ENCODE results near the gene RNF114. TPM values are rescaled to one million over a fixed set of nuclear protein-coding genes. Genes with fewer than 3 reads are reported as not detected.

The RNF114 gene
- total and polyA plus RNA-seq, 7 donors: 59.5 to 151 (median 121) TPM

DNA sequence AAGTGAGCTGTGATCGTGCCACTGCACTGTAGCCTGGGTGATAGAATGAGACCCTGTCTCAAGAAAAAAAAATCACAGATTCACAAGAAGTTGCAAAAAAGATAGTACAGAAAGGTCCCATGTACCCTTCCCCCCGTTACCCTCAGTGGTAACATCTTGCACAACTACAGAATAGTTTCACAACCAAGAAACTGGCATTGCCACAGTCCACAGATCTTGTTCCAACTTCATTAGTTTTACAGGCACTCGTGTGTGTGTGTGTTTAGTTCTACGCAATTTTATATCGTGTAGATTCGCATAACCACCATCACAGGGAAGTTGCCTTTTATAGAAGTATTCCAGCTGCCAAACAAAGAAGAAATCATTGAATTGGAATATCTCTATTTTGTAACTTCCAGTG is 40.0 kb upstream of the RNF114 start:
- H3K27me3 ChIP-seq: no peaks in the 10 kb centered on the region
- no peak overlapping the region for H3K27ac ChIP-seq
- no peaks in the 10 kb centered on the region for H3K36me3 ChIP-seq
- no peak overlapping the region for H3K4me3 ChIP-seq
- TF ChIP-seq, protein P1, sequence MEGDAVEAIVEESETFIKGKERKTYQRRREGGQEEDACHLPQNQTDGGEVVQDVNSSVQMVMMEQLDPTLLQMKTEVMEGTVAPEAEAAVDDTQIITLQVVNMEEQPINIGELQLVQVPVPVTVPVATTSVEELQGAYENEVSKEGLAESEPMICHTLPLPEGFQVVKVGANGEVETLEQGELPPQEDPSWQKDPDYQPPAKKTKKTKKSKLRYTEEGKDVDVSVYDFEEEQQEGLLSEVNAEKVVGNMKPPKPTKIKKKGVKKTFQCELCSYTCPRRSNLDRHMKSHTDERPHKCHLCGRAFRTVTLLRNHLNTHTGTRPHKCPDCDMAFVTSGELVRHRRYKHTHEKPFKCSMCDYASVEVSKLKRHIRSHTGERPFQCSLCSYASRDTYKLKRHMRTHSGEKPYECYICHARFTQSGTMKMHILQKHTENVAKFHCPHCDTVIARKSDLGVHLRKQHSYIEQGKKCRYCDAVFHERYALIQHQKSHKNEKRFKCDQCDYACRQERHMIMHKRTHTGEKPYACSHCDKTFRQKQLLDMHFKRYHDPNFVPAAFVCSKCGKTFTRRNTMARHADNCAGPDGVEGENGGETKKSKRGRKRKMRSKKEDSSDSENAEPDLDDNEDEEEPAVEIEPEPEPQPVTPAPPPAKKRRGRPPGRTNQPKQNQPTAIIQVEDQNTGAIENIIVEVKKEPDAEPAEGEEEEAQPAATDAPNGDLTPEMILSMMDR (IDR thresholded peaks at IDR 0.05): no peak
- TF ChIP-seq POLR2A (IDR thresholded peaks at IDR 0.05) (no peak), POLR2AphosphoS5 (IDR thresholded peaks at IDR 0.05) (no peak), EP300 (IDR thresholded peaks at IDR 0.05) (no peak)
- no peaks in the 10 kb centered on the region for H3K9me3 ChIP-seq
- H3K4me1 ChIP-seq: peaks cover 0 to 21% (median 6%) of the 10 kb centered on the region in 4 donors
- DNase-seq: no peak
- intact Hi-C loops (cut with DNase I): no loop called here
- WGBS, 2 donors: 86 to 92% methylated on average over 6 of the region's 6 CpGs

GRCh38 chr20:49899541-49900383 is 36.4 kb upstream of the RNF114 start:
- no peaks in the 10 kb centered on the region for H3K9me3 ChIP-seq
- H3K27ac ChIP-seq: no peak overlapping the region
- H3K36me3 ChIP-seq: peaks cover 0 to 18% (median 3%) of the 10 kb centered on the region in 4 donors
- H3K4me1 ChIP-seq: peaks cover 0 to 11% (median 6%) of the 10 kb centered on the region in 4 donors
- no peak overlapping the region for H3K4me3 ChIP-seq
- 74 to 78% methylated on average over 10 of the region's 10 CpGs for WGBS, 2 donors
- TF ChIP-seq POLR2AphosphoS5 (IDR thresholded peaks at IDR 0.05): no peak
- no peaks in the 10 kb centered on the region for H3K27me3 ChIP-seq
- peak; percentile 25 for DNase-seq
- intact Hi-C loops (cut with DNase I): no loop called here

DNA sequence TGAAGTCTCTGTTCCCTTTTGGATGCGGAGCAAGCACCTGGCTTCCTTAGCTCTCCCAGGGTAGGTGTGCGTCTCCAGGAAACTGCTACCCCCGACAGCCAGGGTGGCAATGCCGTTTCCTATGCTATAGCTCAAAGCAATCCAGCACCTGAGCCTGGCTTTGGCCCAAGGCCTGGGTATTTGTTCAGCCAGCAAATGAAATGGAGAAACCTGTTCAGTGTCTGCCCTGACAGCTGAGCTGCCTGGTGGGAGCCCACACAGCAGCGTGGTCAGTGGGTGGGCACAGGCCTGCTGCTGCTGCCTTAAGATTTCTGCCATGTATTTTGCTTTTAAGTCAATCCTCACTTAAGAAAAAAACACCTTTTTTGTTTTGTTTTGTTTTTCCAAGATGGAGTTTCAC is 34.6 kb upstream of the RNF114 start:
- Histone ChIP-seq H3K36me3 (peaks cover 0 to 36% (median 18%) of the 10 kb centered on the region in 4 donors), H3K4me3 (no peak overlapping the region), H3K4me1 (peaks cover 0 to 11% (median 6%) of the 10 kb centered on the region in 4 donors), H3K9me3 (no peaks in the 10 kb centered on the region), H3K27ac (peak overlapping the region in 1 of 4 donors; percentile 2), H3K27me3 (no peaks in the 10 kb centered on the region)
- intact Hi-C loops (cut with DNase I): no loop called here
- TF ChIP-seq EP300 (IDR thresholded peaks at IDR 0.05) (no peak), POLR2AphosphoS5 (IDR thresholded peaks at IDR 0.05) (peak in 1 of 4 donors; percentile 60)
- DNase-seq: peak; percentile 63
- 68 to 91% methylated on average over 5 of the region's 5 CpGs for WGBS, 2 donors

- Histone ChIP-seq H3K9me3 (no peaks in the 10 kb centered on the region), H3K4me1 (peaks cover 0 to 12% (median 6%) of the 10 kb centered on the region in 4 donors), H3K27me3 (no peaks in the 10 kb centered on the region), H3K36me3 (peaks cover 0 to 65% (median 29%) of the 10 kb centered on the region in 4 donors), H3K4me3 (no peak overlapping the region), H3K27ac (no peak overlapping the region)
- intact Hi-C loops (cut with DNase I): no loop called here
- 90 to 93% methylated on average over 17 of the region's 17 CpGs for WGBS, 2 donors
- DNase-seq: peak; percentile 32
- TF ChIP-seq EP300 (IDR thresholded peaks at IDR 0.05): no peak
- no peak for TF ChIP-seq POLR2AphosphoS5 (IDR thresholded peaks at IDR 0.05)
- no peak for TF ChIP-seq POLR2A (IDR thresholded peaks at IDR 0.05)
- TF ChIP-seq, protein P1 (IDR thresholded peaks at IDR 0.05): no peak
Observed at GRCh38 chr20:49904440-49905214, 31.6 kb upstream of the RNF114 start.

- H3K27ac ChIP-seq: no peak overlapping the region
- peak; percentile 61 for DNase-seq
- peaks cover 0 to 69% (median 29%) of the 10 kb centered on the region in 4 donors for H3K36me3 ChIP-seq
- no peak overlapping the region for H3K4me3 ChIP-seq
- no peak for TF ChIP-seq POLR2AphosphoS5 (IDR thresholded peaks at IDR 0.05)
- TF ChIP-seq, protein P1 (IDR thresholded peaks at IDR 0.05): no peak
- no peak for TF ChIP-seq EP300 (IDR thresholded peaks at IDR 0.05)
- no peak for TF ChIP-seq POLR2A (IDR thresholded peaks at IDR 0.05)
- no peaks in the 10 kb centered on the region for H3K27me3 ChIP-seq
- 96% methylated on average over 29 of the region's 29 CpGs for WGBS, 2 donors
- intact Hi-C loops (cut with DNase I): no loop called here
- peaks cover 0 to 21% (median 13%) of the 10 kb centered on the region in 4 donors for H3K4me1 ChIP-seq
- H3K9me3 ChIP-seq: no peaks in the 10 kb centered on the region
Observed at GRCh38 chr20:49905415-49906091, 30.6 kb upstream of the RNF114 start.
